T-helper 17 cell (primary cell): Measurements from ENCODE around the gene ZNF366. TPM values are rescaled to one million over a fixed set of nuclear protein-coding genes. Genes with fewer than 3 reads are reported as not detected.

Experiments used
- ATAC-seq: fragments of 150-1000 bp; cut with Tn5 transposase; 2 replicates; pipeline ENCODE4 v1.10.0; 2021; ENCODE audit warnings: mild to moderate bottlenecking, moderate library complexity
- DNase-seq, 3 donors: peaks; one replicate each; pipeline versions ENCODE4 v3.0.0 to v3.0.0-alpha.2; 2020 to 2021
- H3K9me3 ChIP-seq: one replicate; pipeline ENCODE4 v1.7.0; 2013; ENCODE audit warnings: low read length, mild to moderate bottlenecking; ENCODE audit not compliant: control insufficient read depth, poor library complexity, severe bottlenecking
- H3K27ac Mint-ChIP-seq: one replicate; pipeline ENCODE4 v1.8.0; 2022; ENCODE audit warnings: mild to moderate bottlenecking, moderate library complexity, mixed read lengths
- H3K27me3 Mint-ChIP-seq: one replicate; pipeline ENCODE4 v1.8.0; 2022; ENCODE audit warnings: mixed read lengths
- H3K36me3 Mint-ChIP-seq: one replicate; pipeline ENCODE4 v1.8.0; 2022; ENCODE audit warnings: low read depth, mixed read lengths
- H3K4me1 Mint-ChIP-seq: one replicate; pipeline ENCODE4 v1.8.0; 2022; ENCODE audit warnings: mild to moderate bottlenecking, mixed read lengths
- H3K4me3 Mint-ChIP-seq: one replicate; pipeline ENCODE4 v1.8.0; 2022; ENCODE audit warnings: mild to moderate bottlenecking, moderate library complexity, mixed read lengths
- total RNA-seq, 4 donors: library from RNA in 2 of 4; stranded (reverse) in 2 of 4; gene quantifications; one replicate each; pipeline ENCODE4 v1.2.3 and lab custom pipeline; 2022 to 2026

The ZNF366 gene
- total RNA-seq, 2 donors from 2014 or later, result 0.39 TPM; not detected in 1

- Mint-ChIP-seq H3K36me3 (no peaks in the 10 kb centered on the region), H3K4me3 (no peak overlapping the region), H3K4me1 (no peaks in the 10 kb centered on the region), H3K27me3 (peaks cover 28% of the 10 kb centered on the region), H3K27ac (no peak overlapping the region)
- ATAC-seq, result no peak
- no peak for DNase-seq
- H3K9me3 ChIP-seq, result no peaks in the 10 kb centered on the region
Observed at GRCh38 chr5:72539038-72539437, 31.8 kb upstream of the ZNF366 start.

DNA sequence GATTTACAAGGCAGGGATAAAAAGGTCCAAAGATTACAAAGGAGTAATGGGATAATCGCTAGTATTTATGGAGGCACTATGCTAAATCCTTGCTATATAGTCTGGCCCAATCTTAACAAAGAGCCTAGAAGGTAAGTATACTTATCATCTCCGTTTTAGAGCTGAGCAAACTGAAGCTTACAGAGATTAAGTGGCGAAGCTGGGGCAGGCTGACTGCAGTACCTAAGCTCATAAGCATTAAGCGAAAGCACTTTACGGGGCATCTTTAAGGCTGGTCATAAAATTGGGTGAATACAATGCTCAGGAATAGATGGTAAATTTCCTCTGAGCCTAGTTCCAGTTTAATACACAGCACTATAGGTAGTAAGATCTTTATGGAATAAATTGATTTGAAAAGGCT lies 30.0 kb upstream of the ZNF366 start:
- H3K27me3 Mint-ChIP-seq, result peaks cover 28% of the 10 kb centered on the region
- H3K4me3 Mint-ChIP-seq, result no peak overlapping the region
- H3K9me3 ChIP-seq, result peaks cover 3% of the 10 kb centered on the region
- no peaks in the 10 kb centered on the region for H3K36me3 Mint-ChIP-seq
- H3K4me1 Mint-ChIP-seq, result no peaks in the 10 kb centered on the region
- ATAC-seq (no peak), DNase-seq (no peak)
- no peak overlapping the region for H3K27ac Mint-ChIP-seq

GRCh38 chr5:72531496-72532190 lies 24.4 kb upstream of the ZNF366 start:
- Mint-ChIP-seq H3K4me1 (no peaks in the 10 kb centered on the region), H3K4me3 (no peak overlapping the region), H3K36me3 (no peaks in the 10 kb centered on the region), H3K27me3 (peaks cover 17% of the 10 kb centered on the region), H3K27ac (no peak overlapping the region)
- no peak for ATAC-seq
- H3K9me3 ChIP-seq, result peaks cover 3% of the 10 kb centered on the region
- DNase-seq, result no peak

DNA sequence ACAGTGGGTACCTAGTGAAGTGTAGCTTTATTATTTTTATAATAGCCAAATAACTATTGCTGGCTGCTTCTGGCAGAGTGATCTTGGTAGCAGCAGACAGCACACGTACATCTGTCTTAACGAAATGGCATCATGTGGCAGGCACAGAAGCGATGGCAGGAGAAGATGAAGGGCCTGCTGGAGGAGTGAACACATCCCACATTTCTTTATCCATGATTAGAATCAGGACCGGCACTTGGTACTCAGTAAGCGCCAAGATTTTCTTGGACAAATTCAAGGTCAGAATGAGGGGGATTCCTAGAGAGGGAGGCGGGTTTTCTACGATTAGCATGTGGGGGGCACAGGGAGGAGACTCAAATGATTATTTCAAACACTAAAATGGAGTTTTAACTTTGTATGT lies 23.0 kb upstream of the ZNF366 start:
- ATAC-seq (no peak), DNase-seq (no peak)
- peaks cover 3% of the 10 kb centered on the region for H3K9me3 ChIP-seq
- Mint-ChIP-seq H3K27me3 (peaks cover 11% of the 10 kb centered on the region), H3K36me3 (no peaks in the 10 kb centered on the region), H3K4me1 (no peaks in the 10 kb centered on the region), H3K27ac (no peak overlapping the region), H3K4me3 (no peak overlapping the region)

DNA sequence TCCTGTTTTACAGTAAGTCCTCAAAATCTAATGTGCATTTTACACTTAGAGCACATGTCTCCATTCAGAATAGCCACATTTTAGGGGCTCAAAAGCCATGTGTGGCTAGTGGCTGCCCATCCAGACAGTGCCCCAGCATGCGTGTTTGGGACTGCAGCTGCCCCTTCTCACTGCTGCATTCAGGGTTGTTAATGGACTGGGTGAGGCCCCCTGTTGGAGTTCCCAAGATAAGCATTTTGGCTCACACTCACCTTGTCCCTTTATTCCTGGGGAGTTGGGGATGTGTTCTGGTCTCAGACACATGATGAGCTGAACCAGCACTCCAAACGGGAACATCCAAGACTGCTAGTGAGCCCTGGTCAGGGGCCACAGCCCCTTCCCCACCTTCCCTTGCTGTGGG lies 22.2 kb upstream of the ZNF366 start:
- Mint-ChIP-seq H3K27me3 (peaks cover 11% of the 10 kb centered on the region), H3K36me3 (no peaks in the 10 kb centered on the region), H3K4me3 (no peak overlapping the region), H3K4me1 (no peaks in the 10 kb centered on the region), H3K27ac (no peak overlapping the region)
- no peak for ATAC-seq
- H3K9me3 ChIP-seq, result peaks cover 3% of the 10 kb centered on the region
- DNase-seq, result no peak

DNA sequence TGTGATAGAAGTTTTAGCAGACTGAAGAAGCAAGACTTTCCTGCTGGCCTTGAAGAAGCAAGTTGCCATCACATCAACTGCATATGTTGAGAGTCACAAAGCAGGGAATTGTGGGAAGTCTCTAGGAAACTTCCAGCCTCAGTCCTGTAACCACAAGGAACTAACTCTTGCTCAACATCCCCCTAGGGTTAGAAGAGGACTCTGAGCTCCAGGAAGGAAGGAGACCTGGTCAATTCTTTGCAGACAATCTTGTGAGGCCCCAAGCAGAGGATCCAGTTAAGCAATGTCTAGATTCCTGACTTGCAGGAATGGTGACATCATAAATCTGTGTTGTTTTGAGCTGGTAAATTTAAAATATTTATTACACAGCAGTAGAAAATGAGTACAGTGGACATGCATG lies 18.6 kb upstream of the ZNF366 start:
- no peaks in the 10 kb centered on the region for H3K4me1 Mint-ChIP-seq
- H3K27ac Mint-ChIP-seq, result no peak overlapping the region
- ATAC-seq, result no peak
- no peaks in the 10 kb centered on the region for H3K36me3 Mint-ChIP-seq
- H3K9me3 ChIP-seq, result no peaks in the 10 kb centered on the region
- peaks cover 10% of the 10 kb centered on the region for H3K27me3 Mint-ChIP-seq
- H3K4me3 Mint-ChIP-seq, result no peak overlapping the region
- DNase-seq, result no peak

GRCh38 chr5:72523960-72524582 lies 16.9 kb upstream of the ZNF366 start:
- Mint-ChIP-seq H3K4me1 (no peaks in the 10 kb centered on the region), H3K4me3 (no peak overlapping the region), H3K27ac (no peak overlapping the region), H3K36me3 (no peaks in the 10 kb centered on the region), H3K27me3 (no peaks in the 10 kb centered on the region)
- no peaks in the 10 kb centered on the region for H3K9me3 ChIP-seq
- DNase-seq (no peak), ATAC-seq (no peak)

DNA sequence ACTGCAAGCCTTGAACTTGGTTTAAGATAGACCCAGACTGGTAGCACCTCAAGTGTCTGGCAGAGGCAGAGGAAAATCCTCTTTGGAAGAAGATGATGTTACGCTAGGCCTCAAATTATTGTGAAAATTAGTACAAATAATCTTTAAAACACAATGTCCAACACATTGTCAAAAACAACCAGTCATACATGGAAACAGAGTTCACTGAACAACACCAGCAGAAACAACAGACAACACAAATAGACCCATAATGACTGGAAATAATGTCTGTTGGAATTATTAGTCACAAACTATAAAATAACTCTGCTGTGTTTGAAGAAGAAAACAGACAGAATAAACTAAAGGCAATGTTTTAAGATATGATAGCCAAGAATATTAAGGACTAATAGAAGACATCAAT lies 15.4 kb upstream of the ZNF366 start:
- ATAC-seq (no peak), DNase-seq (no peak)
- no peaks in the 10 kb centered on the region for H3K27me3 Mint-ChIP-seq
- H3K4me3 Mint-ChIP-seq, result no peak overlapping the region
- H3K36me3 Mint-ChIP-seq, result no peaks in the 10 kb centered on the region
- no peak overlapping the region for H3K27ac Mint-ChIP-seq
- no peaks in the 10 kb centered on the region for H3K4me1 Mint-ChIP-seq
- no peaks in the 10 kb centered on the region for H3K9me3 ChIP-seq

DNA sequence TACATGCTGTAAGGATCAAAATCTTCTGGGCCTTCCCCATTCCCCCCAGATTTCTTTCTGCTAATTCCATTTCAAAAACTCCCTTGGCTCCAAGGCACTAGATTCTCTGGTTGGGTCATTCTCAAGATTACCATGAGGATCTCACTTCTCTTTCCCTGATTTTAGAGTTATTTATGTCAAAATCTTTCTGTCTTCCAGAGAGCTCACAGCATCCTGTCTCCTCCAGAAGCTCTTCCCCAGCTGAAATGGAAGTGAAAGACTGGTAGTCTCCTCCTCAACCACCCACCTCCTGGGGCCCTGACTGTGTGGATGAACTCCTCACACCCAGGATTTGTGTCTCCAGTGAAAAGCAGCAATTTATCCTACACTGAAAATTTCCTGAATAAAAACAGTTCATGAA lies 11.9 kb upstream of the ZNF366 start:
- Mint-ChIP-seq H3K27ac (no peak overlapping the region), H3K4me3 (no peak overlapping the region)
- H3K9me3 ChIP-seq, result no peaks in the 10 kb centered on the region

GRCh38 chr5:72518001-72518683 lies 10.9 kb upstream of the ZNF366 start:
- Mint-ChIP-seq H3K4me1 (no peaks in the 10 kb centered on the region), H3K4me3 (no peak overlapping the region), H3K27me3 (no peaks in the 10 kb centered on the region), H3K36me3 (no peaks in the 10 kb centered on the region), H3K27ac (no peak overlapping the region)
- no peak for ATAC-seq
- no peaks in the 10 kb centered on the region for H3K9me3 ChIP-seq
- DNase-seq, result no peak

More for the DNA sequence above, 11.9 kb upstream of the ZNF366 start:
- Mint-ChIP-seq H3K4me1 (no peaks in the 10 kb centered on the region), H3K36me3 (no peaks in the 10 kb centered on the region), H3K27me3 (no peaks in the 10 kb centered on the region)
- DNase-seq (no peak), ATAC-seq (no peak)

DNA sequence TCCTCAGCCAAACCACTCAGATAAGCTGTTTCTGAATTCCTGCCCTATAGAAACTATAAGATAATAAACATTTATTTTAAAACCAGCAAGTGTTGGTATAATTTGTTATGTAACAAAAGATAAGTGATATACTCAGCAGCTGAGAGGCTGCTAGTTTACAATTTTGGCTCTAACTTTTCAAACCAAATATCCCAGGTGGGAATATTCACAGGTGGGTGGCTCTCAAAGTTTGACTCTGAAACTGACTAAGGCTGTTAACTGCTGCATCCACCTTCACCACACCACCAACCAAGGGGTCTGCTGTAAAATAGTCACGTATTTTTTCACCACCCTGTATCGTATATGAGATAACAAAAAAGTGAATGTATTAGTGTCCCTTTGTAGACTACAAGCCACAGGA lies 9.7 kb upstream of the ZNF366 start:
- no peak for DNase-seq
- no peak overlapping the region for H3K27ac Mint-ChIP-seq
- H3K4me3 Mint-ChIP-seq, result no peak overlapping the region
- H3K4me1 Mint-ChIP-seq, result no peaks in the 10 kb centered on the region
- H3K36me3 Mint-ChIP-seq, result no peaks in the 10 kb centered on the region
- H3K27me3 Mint-ChIP-seq, result no peaks in the 10 kb centered on the region
- H3K9me3 ChIP-seq, result no peaks in the 10 kb centered on the region
- no peak for ATAC-seq

DNA sequence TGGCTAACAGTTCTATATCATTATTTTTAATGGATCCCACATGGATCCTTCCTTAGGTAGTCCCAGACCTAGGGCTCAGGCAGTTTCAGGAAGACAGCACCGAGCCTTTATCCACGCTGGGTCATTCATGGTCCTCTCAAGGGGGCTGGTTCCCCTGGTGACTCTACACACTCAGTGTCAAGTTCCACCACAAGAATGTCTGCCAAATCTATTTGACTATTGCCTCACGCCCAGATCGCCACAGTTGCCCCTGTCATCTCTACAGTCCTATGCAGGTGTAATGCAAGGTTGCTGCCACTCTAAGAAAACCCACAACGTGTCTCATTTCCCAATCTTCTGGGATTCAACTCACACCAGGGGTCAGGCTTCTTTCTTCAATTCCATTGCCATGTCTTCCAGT lies 8.0 kb upstream of the ZNF366 start:
- H3K9me3 ChIP-seq, result no peaks in the 10 kb centered on the region
- Mint-ChIP-seq H3K4me3 (no peak overlapping the region), H3K36me3 (no peaks in the 10 kb centered on the region), H3K4me1 (no peaks in the 10 kb centered on the region), H3K27ac (no peak overlapping the region), H3K27me3 (no peaks in the 10 kb centered on the region)
- ATAC-seq, result no peak
- DNase-seq, result no peak

DNA sequence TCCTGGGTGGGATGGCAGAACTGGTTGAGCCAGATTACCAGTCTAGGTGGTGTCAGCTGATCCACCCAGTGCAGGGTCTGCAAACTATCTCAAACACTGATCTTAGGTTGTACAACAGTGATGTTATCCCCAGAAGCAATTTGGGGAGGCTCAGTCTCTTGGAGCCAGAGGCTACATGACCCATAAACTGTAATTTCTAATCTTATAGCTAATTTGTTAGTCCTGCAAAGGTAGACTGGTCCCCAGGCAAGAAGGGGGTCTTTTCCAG lies 5.3 kb upstream of the ZNF366 start:
- Mint-ChIP-seq H3K4me3 (no peak overlapping the region), H3K4me1 (no peaks in the 10 kb centered on the region), H3K36me3 (no peaks in the 10 kb centered on the region), H3K27me3 (peaks cover 22% of the 10 kb centered on the region), H3K27ac (no peak overlapping the region)
- no peak for DNase-seq
- no peaks in the 10 kb centered on the region for H3K9me3 ChIP-seq
- no peak for ATAC-seq
